Heart left ventricle (tissue), 13 donors: ENCODE results near the gene PDCD7.

Experiments used
- POLR2A ChIP-seq, 2 donors: fragments of 450-650 bp; IDR thresholded peaks; one replicate each; pipeline ENCODE4 v1.6.1; 2017; ENCODE audit warnings: antibody characterized with exemption in 2 of 2, mild to moderate bottlenecking in 2 of 2, moderate library complexity in 2 of 2
- TF ChIP-seq, protein P1 (sequence below), 12 donors: fragments of 200-600 bp; sonication (generic) in 4 of 12; IDR thresholded peaks; one replicate each; pipeline versions ENCODE4 v1.5.0 to v1.8.0; 2018 to 2022; ENCODE audit warnings: antibody characterized with exemption in 12 of 12, mild to moderate bottlenecking in 5 of 12
- donor health status: ischemic (EF 13 %, LVEDD 7.1; RV severe dilation, severe dysfunction).
- donor health status: DM: no; HTN: yes; CAD: no.
- donor health status: DM: no; HTN: no; CAD: no.
- donor health status: ischemic (EF 25% LVEDD 6.9; RV normal size, moderate dysfunction).
- donor health status: ischemic (EF 25% LVEDD 5.7; RV mildly dilated, moderate dysfunction).
- donor health status: ischemic (EF 35%, LVEDD 5.7; RV mildly dilated, moderate dysfunction).
- donor health status: nonischemic (EF 11% LVEDD 7.7; RV severe dilation, severe dysfunction).
- donor health status: DM: yes; HTN: yes; CAD: no.
- donor health status: PGD.
- donor health status: ischemic (EF 29% LVEDD 5.4; RV normal size, mild dysfunction).
- donor health status: nonischemic (EF 23%, LVEDD 6.1; RV moderate dilation, normal function).

DNA sequence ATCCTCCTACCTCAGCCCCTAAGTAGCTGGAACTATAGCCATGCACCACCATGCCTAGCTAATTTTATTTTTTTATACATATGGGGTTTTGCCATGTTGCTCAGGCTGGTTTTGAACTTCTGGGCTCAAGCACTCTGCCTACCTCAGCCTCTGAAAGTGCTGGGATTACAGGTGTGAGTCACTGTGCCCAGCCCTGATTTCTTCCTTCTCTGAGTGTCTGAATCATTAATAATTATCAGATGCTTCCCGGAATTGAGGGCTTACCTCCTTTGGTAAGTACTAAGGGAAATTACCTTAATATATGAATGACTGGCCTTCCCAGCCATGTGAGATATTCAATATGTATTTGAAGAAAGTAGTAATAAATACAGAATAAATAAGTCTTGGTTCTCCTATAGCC lies 44.3 kb upstream of the PDCD7 start:
- TF ChIP-seq, protein P1, sequence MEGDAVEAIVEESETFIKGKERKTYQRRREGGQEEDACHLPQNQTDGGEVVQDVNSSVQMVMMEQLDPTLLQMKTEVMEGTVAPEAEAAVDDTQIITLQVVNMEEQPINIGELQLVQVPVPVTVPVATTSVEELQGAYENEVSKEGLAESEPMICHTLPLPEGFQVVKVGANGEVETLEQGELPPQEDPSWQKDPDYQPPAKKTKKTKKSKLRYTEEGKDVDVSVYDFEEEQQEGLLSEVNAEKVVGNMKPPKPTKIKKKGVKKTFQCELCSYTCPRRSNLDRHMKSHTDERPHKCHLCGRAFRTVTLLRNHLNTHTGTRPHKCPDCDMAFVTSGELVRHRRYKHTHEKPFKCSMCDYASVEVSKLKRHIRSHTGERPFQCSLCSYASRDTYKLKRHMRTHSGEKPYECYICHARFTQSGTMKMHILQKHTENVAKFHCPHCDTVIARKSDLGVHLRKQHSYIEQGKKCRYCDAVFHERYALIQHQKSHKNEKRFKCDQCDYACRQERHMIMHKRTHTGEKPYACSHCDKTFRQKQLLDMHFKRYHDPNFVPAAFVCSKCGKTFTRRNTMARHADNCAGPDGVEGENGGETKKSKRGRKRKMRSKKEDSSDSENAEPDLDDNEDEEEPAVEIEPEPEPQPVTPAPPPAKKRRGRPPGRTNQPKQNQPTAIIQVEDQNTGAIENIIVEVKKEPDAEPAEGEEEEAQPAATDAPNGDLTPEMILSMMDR (IDR thresholded peaks at IDR 0.05), result no peak
- no peak for TF ChIP-seq POLR2A (IDR thresholded peaks at IDR 0.05)
